ENCODE measurements around the gene CYP4A22. TPM values are rescaled to one million over a fixed set of nuclear protein-coding genes. Genes with fewer than 3 reads are reported as not detected.

CYP4A22 gene
- total and polyA plus RNA-seq, 2 of the 4 experiments (the other 2 are of a cell fraction) = not detected

DNA sequence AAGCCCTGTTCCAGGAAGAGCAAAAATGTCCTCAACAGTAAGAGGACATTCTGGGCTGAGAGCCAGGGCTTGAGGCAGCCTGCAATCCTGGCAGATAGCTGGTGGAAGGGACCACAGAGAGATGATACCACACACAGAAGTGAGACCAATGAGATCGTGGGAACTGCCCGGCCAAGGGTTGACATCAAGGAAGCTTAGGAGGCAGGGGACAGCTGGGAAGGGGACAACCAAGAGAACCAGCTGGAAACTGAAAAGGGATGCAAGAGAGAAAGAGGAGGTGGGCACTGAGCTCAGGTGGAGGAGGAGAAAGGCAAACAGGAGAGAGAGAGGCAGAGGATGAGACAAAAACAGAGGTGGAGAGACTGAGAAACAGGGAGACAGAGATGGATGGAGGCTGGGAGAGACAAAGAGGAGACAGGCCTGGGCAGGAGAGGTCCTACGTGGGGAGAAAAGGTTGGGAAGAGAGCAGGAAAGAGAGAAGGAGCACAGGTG lies 43.4 kb downstream of the CYP4A22 start:
- H2AFZ ChIP-seq (replicated peaks; ENCODE audit: low read length, poor library complexity) = no peak overlapping the region
- DNase-seq (no peak), ATAC-seq (ENCODE audit: low read depth) (no peak)
- no peaks in the 10 kb centered on the region for H3K9me3 ChIP-seq (ENCODE audit: control insufficient read depth, insufficient read depth, low read length)
- no peaks in the 10 kb centered on the region for H3K9me1 ChIP-seq (ENCODE audit: insufficient read depth, low read length)
- H3K14ac ChIP-seq (replicated peaks; ENCODE audit: low read depth, low read length) = no peak overlapping the region
- H3K27me3 ChIP-seq (ENCODE audit: control insufficient read depth, insufficient read depth, low read length) = no peaks in the 10 kb centered on the region; the same call in 1 of the 2 replicates
- H3K79me1 ChIP-seq (ENCODE audit: low read depth in 1 of 2, low read length in 2 of 2) = no peaks in the 10 kb centered on the region
- H2BK120ac ChIP-seq (ENCODE audit: low read depth, low read length) = no peak overlapping the region
- TF ChIP-seq BHLHE40 (IDR thresholded peaks at IDR 0.05; ENCODE audit: low read depth, low read length) (no peak), MAZ (IDR thresholded peaks at IDR 0.05; ENCODE audit: borderline replicate concordance, low read depth, low read length) (no peak), SMC3 (IDR thresholded peaks at IDR 0.05; ENCODE audit: low read depth, low read length) (no peak)
- no peak overlapping the region for H4K91ac ChIP-seq (ENCODE audit: insufficient read depth, low read depth, low read length)
- no peak overlapping the region for H3K27ac ChIP-seq (ENCODE audit: insufficient read depth, low read length)
- H2BK5ac ChIP-seq (ENCODE audit: low read depth, low read length, poor library complexity, severe bottlenecking) = no peak overlapping the region
- no CpG with 5 or more reads among the region's 3 CpGs for WGBS, 2 experiments (ENCODE audit: extremely low coverage in 2 of 2, insufficient read length in 1 of 2)
- no peaks in the 10 kb centered on the region for H4K20me1 ChIP-seq (ENCODE audit: insufficient read depth, low read length)
- H3K9ac ChIP-seq (ENCODE audit: low read depth, low read length) = no peak overlapping the region
- in situ Hi-C loops (cut with MboI; ENCODE audit: low sequenced_read_pairs) (loop anchor here (5.0 to 10.0 kb wide), 2 partner anchors 242 to 534 kb away; no protein-coding TSS in a partner anchor), intact Hi-C loops (cut with micrococcal nuclease) (no loop called here), dilution Hi-C loops (cut with HindIII; ENCODE audit: low sequenced_read_pairs, unreplicated experiment) (no loop called here)
- BruUV-seq (replicated peaks) = no TSS peak
- no peak overlapping the region for H3K4me3 ChIP-seq (ENCODE audit: insufficient read depth, low read depth, low read length)
- ChIA-PET POLR2A (ENCODE audit: unreplicated experiment) (no interaction called here), CTCF (no interaction called here)
- no peak overlapping the region for H2BK15ac ChIP-seq (ENCODE audit: low read depth, low read length)
- H3K4me2 ChIP-seq (ENCODE audit: low read depth, low read length) = no peak overlapping the region
- H2BK20ac ChIP-seq (ENCODE audit: low read depth, low read length) = no peak overlapping the region
- H3K23ac ChIP-seq (ENCODE audit: low read depth, low read length) = no peak overlapping the region
- H2AK5ac ChIP-seq (ENCODE audit: low read depth, low read length) = no peak overlapping the region
- no peaks in the 10 kb centered on the region for H3K36me3 ChIP-seq (ENCODE audit: control insufficient read depth, insufficient read depth, low read length)
- H3K56ac ChIP-seq (ENCODE audit: extremely low read depth, insufficient read depth, low read length) = no peak overlapping the region
- H2AK9ac ChIP-seq (replicated peaks; ENCODE audit: low read depth, low read length, poor library complexity) = no peak overlapping the region
- no peak overlapping the region for H4K5ac ChIP-seq (ENCODE audit: low read depth, low read length)
- no peak overlapping the region for H4K8ac ChIP-seq (ENCODE audit: low read depth in 2 of 2, low read length in 2 of 2)
- no peak overlapping the region for H3K18ac ChIP-seq (ENCODE audit: low read depth, low read length)
- no peaks in the 10 kb centered on the region for H3K4me1 ChIP-seq (ENCODE audit: control insufficient read depth, insufficient read depth, low read length)
- no peak overlapping the region for H3K4ac ChIP-seq (ENCODE audit: low read depth, low read length)
